HG03439 (cell line): ENCODE results near the gene NAA40.
A peak's percentile ranks its signal among the peaks of the same experiment; 100 is the strongest.
"Not testable (repeated sequence)": the region's sequence is repeated elsewhere in the genome, so short reads cannot be mapped to it uniquely, and the experiment has no call there.

Experiments
- ATAC-seq: cut with Tn5 transposase; IDR thresholded peaks from one replicate; pipeline ENCODE4 v1.9.1; 2021; ENCODE audit warnings: mild to moderate bottlenecking, moderate library complexity; ENCODE audit not compliant: unreplicated experiment

Gene NAA40

GRCh38 chr11:63937713-63938478 is 906 bp upstream of the NAA40 start:
- peak; percentile 14 for ATAC-seq

GRCh38 chr11:63939397-63939891 is 642 bp downstream of the NAA40 start:
- no peak for ATAC-seq

GRCh38 chr11:63940786-63941185 is 2.0 kb downstream of the NAA40 start:
- no peak for ATAC-seq

- ATAC-seq = no peak
Measured at GRCh38 chr11:63941901-63942300, 3.1 kb downstream of the NAA40 start.

- ATAC-seq = no peak
Measured at GRCh38 chr11:63942803-63943202, 4.0 kb downstream of the NAA40 start.

GRCh38 chr11:63944987-63945386 is 6.2 kb downstream of the NAA40 start:
- ATAC-seq = no peak

GRCh38 chr11:63945477-63946163 is 6.8 kb downstream of the NAA40 start:
- ATAC-seq = no peak

GRCh38 chr11:63951779-63952536 is 13.2 kb downstream of the NAA40 start:
- no peak for ATAC-seq

- no peak for ATAC-seq
Measured at GRCh38 chr11:63952570-63952969, 13.8 kb downstream of the NAA40 start.

- no peak for ATAC-seq
Measured at GRCh38 chr11:63958008-63958407, 19.2 kb downstream of the NAA40 start.

- ATAC-seq = no peak
Measured at GRCh38 chr11:63961608-63962412, 23.0 kb downstream of the NAA40 start.

- ATAC-seq = not testable (repeated sequence)
Measured at GRCh38 chr11:63963895-63964294, 25.1 kb downstream of the NAA40 start.

- ATAC-seq = no peak
Measured at GRCh38 chr11:63966444-63966843, 27.6 kb downstream of the NAA40 start.

GRCh38 chr11:63969461-63969860 is 30.7 kb downstream of the NAA40 start:
- ATAC-seq = no peak

- ATAC-seq = no peak
Measured at GRCh38 chr11:63970902-63971301, 32.1 kb downstream of the NAA40 start.

- not testable (repeated sequence) for ATAC-seq
Measured at GRCh38 chr11:63973912-63974258, 35.1 kb downstream of the NAA40 start.

GRCh38 chr11:63974259-63975143 is 35.7 kb downstream of the NAA40 start, which contains the start of gene COX8A:
TSS of gene COX8A (plus strand) at chr11:63974620. CDS start at chr11:63974681, 61 bp downstream.
- peak; percentile 90 for ATAC-seq

GRCh38 chr11:63978551-63979239 is 39.9 kb downstream of the NAA40 start:
- ATAC-seq = no peak

- no peak for ATAC-seq
Measured at GRCh38 chr11:63979426-63979825, 40.6 kb downstream of the NAA40 start.
